KMS-11 (cell line): ENCODE data around the gene COL1A2.

Source experiments
- H2AFZ ChIP-seq: fragments of 200-600 bp; sonication (generic); 2 replicates; pipeline ENCODE4 v1.6.1; 2016; ENCODE audit warnings: antibody characterized with exemption, mixed run types, low read depth
- H3K27ac ChIP-seq: fragments of 200-600 bp; sonication (generic); 2 replicates; pipeline ENCODE4 v1.6.1; 2016; ENCODE audit warnings: mild to moderate bottlenecking, mixed run types
- H3K27me3 ChIP-seq: fragments of 200-600 bp; sonication (generic); 2 replicates; pipeline ENCODE4 v1.6.1; 2017; ENCODE audit warnings: mild to moderate bottlenecking, low read depth, mixed run types, moderate library complexity; ENCODE audit not compliant: insufficient read depth
- H3K36me3 ChIP-seq: fragments of 200-600 bp; sonication (generic); 2 replicates; pipeline ENCODE4 v1.6.1; 2017; ENCODE audit warnings: mild to moderate bottlenecking, mixed run types; ENCODE audit not compliant: insufficient read depth
- H3K4me1 ChIP-seq: fragments of 200-600 bp; sonication (generic); 2 replicates; pipeline ENCODE4 v1.6.1; 2016; ENCODE audit warnings: mild to moderate bottlenecking, low read depth, mixed run types; ENCODE audit not compliant: poor library complexity, severe bottlenecking
- H3K4me2 ChIP-seq: fragments of 200-600 bp; sonication (generic); 2 replicates; pipeline ENCODE4 v1.7.0; 2016; ENCODE audit warnings: mild to moderate bottlenecking, mixed run types
- H3K4me3 ChIP-seq: fragments of 200-600 bp; sonication (generic); IDR thresholded peaks from 2 replicates; pipeline ENCODE4 v1.6.1; 2017; ENCODE audit warnings: low read depth, low read length, mixed read lengths; ENCODE audit not compliant: insufficient read depth
- H3K79me2 ChIP-seq: fragments of 200-600 bp; sonication (generic); 2 replicates; pipeline ENCODE4 v1.6.1; 2016; ENCODE audit warnings: low read depth, mixed run types; ENCODE audit not compliant: insufficient read depth
- H3K9ac ChIP-seq: fragments of 200-600 bp; sonication (generic); 2 replicates; pipeline ENCODE4 v1.6.1; 2016; ENCODE audit warnings: mild to moderate bottlenecking, mixed run types
- H4K20me1 ChIP-seq: fragments of 200-600 bp; sonication (generic); 2 replicates; pipeline ENCODE4 v1.6.1; 2016; ENCODE audit warnings: mild to moderate bottlenecking, mixed run types; ENCODE audit not compliant: insufficient read depth
- CTCF ChIP-seq: fragments of 200-600 bp; sonication (generic); conservative IDR thresholded peaks from 2 replicates; pipeline ENCODE4 v1.6.1; 2017; ENCODE audit warnings: low read depth, mild to moderate bottlenecking, antibody characterized with exemption, low read length, moderate library complexity, mixed read lengths

Gene COL1A2

GRCh38 chr7:94396596-94396995 is 1.9 kb downstream of the COL1A2 start:
- Histone ChIP-seq H3K36me3 (no peaks in the 10 kb centered on the region), H2AFZ (no peak overlapping the region), H3K9ac (no peak overlapping the region), H3K4me1 (no peaks in the 10 kb centered on the region), H3K27ac (no peak overlapping the region), H3K27me3 (no peaks in the 10 kb centered on the region), H3K4me3 (no peak overlapping the region), H3K4me2 (no peak overlapping the region), H4K20me1 (no peaks in the 10 kb centered on the region), H3K79me2 (no peaks in the 10 kb centered on the region)
- no peak for TF ChIP-seq CTCF

GRCh38 chr7:94397722-94398121 is 3.0 kb downstream of the COL1A2 start:
- H3K27me3 ChIP-seq: no peaks in the 10 kb centered on the region
- H3K79me2 ChIP-seq: no peaks in the 10 kb centered on the region
- H4K20me1 ChIP-seq: no peaks in the 10 kb centered on the region
- H3K27ac ChIP-seq: no peak overlapping the region
- H3K4me2 ChIP-seq: no peak overlapping the region
- H2AFZ ChIP-seq: no peak overlapping the region
- no peak overlapping the region for H3K4me3 ChIP-seq
- H3K4me1 ChIP-seq: no peaks in the 10 kb centered on the region
- no peaks in the 10 kb centered on the region for H3K36me3 ChIP-seq
- no peak overlapping the region for H3K9ac ChIP-seq
- no peak for TF ChIP-seq CTCF

- Histone ChIP-seq H3K79me2 (no peaks in the 10 kb centered on the region), H3K27ac (no peak overlapping the region), H3K4me1 (no peaks in the 10 kb centered on the region), H4K20me1 (no peaks in the 10 kb centered on the region), H3K36me3 (no peaks in the 10 kb centered on the region), H3K4me3 (no peak overlapping the region), H3K27me3 (no peaks in the 10 kb centered on the region), H3K9ac (no peak overlapping the region), H3K4me2 (no peak overlapping the region), H2AFZ (no peak overlapping the region)
- TF ChIP-seq CTCF: no peak
These were observed 4.1 kb downstream of the COL1A2 start for GRCh38 chr7:94398841-94399240.

- Histone ChIP-seq H3K79me2 (no peaks in the 10 kb centered on the region), H3K27me3 (no peaks in the 10 kb centered on the region), H3K27ac (no peak overlapping the region), H3K4me3 (no peak overlapping the region), H3K4me1 (no peaks in the 10 kb centered on the region), H3K4me2 (no peak overlapping the region), H4K20me1 (no peaks in the 10 kb centered on the region), H3K9ac (no peak overlapping the region), H2AFZ (no peak overlapping the region), H3K36me3 (no peaks in the 10 kb centered on the region)
- no peak for TF ChIP-seq CTCF
These were observed 5.3 kb downstream of the COL1A2 start for GRCh38 chr7:94400022-94400421.
